CD4-positive, alpha-beta T cell treated with Interleukin-21 for 1 hour (primary cell): ENCODE data around the gene OLFML2A.

ENCODE experiments used
- DNase-seq: peaks from one replicate; pipeline ENCODE4 v3.0.0-alpha.2; 2020

Gene OLFML2A

DNA sequence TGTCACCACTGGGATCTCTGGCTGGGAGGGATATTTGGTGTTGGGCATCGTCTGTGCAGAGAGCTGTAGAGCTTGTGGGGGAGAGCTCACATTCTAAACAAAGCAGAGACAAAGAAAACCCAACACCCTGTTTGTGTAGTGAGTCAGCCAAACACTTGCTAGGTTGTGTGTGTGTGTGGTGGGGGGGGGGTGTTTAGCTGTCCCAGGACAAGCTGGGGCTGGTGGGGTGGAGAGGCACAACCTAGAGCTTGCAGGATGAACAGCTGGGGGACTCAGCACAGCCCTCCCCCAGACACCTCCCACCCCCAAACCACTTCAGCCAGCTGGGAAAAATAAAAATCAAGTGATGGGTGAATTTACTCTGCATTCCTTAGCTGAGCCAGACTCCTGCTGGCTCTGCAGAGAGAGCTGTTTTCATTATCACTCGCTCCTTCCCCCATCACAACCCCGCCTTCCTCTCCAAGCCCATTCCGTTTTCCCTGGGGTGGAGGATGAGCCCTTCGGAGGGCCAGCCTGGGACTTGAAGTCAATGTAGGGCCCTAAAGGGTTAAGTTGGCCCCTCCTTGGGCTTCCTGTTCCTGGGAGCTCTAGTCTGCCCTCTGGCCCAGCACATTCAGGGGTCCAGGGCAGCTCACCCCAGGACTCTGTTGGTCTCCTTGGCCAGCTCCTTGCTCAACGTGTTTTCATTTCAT is 2.6 kb downstream of the OLFML2A start:
- no peak for DNase-seq

DNA sequence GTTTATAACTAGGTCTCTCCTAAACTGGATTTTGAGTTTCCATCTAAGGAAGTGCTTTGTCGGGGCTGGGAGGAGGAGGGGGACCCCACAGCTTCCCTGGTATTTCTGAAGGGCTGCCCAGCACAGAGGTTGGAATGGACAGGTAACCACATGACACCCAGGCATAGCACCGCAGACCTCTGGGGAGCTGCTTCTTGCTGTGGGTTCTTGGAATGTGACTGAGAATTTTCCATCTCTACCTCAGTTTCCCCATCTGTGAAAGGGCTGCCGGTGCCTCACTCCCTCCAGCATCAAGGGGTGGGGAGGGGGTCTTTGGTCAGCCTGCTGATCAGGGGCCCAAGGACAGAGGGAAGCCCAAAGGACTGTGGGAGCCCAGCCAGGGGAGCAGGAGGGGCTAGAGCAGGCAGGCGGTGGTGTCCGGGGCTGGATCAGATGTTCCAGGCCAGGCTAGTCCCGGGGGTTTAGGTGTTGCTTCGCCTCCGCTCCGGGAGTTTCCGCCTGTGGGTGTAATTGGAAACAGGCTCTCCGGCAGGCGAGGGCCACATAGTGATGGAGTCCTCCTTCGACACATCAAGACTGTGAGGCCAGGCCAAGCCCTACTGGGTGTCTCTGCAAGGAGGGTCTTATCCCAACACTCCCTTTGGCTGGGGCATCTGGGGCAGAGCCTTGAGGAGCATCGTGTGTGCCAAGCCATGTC is 3.3 kb downstream of the OLFML2A start:
- no peak for DNase-seq

DNA sequence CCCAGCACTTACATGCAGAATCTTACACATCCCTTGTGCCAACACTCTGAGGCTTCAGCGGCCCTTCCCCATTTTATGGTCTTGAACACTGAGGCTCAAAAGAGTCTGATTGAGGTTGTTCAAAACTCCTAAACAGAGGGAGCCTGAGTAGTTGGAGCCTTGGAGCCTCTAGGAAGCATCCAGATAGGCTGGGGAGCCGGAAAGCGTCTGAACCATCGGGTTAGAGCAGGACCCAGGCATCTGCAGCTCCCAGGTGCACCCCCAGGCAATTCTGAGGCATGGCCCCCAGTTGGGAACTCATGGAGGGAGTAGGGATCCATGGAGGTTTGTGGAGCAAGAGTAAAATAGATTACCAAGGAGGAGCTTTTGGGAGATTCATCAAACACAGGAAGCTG is 3.8 kb downstream of the OLFML2A start:
- DNase-seq, result no peak

DNA sequence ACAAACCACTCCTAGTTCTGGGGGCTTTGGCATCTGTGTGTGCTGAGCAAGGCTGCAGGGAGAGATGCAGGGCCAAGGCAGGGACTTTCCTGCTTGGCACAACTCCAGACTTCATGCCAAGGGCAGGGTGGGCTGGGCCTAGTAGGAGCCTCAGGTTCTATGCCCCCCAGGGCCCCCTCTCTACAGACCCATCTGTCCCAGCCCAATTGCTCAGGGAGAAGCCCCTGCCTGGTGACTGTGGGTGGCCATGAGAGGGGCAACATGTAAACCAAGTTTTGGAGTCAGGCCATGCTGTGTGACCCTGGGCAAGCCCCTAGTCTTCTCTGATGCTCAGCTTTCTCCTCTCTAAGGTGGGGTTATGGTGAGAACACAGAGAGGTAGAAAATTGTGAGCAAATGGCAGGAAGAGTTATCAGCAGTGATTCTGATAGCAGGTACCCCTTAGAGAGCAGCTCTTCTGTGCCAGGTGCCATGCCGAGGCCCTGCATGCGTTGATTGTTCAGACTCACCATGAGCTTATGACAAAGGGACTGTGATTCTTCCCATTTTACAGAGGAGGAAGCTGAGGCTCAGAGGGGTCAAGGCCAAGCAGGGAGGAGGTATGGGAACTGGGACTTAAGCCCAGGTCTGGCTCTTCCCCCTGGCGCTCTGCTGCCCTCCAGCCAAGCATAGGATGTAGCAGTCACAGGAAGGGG is 5.2 kb downstream of the OLFML2A start:
- DNase-seq, result no peak

DNA sequence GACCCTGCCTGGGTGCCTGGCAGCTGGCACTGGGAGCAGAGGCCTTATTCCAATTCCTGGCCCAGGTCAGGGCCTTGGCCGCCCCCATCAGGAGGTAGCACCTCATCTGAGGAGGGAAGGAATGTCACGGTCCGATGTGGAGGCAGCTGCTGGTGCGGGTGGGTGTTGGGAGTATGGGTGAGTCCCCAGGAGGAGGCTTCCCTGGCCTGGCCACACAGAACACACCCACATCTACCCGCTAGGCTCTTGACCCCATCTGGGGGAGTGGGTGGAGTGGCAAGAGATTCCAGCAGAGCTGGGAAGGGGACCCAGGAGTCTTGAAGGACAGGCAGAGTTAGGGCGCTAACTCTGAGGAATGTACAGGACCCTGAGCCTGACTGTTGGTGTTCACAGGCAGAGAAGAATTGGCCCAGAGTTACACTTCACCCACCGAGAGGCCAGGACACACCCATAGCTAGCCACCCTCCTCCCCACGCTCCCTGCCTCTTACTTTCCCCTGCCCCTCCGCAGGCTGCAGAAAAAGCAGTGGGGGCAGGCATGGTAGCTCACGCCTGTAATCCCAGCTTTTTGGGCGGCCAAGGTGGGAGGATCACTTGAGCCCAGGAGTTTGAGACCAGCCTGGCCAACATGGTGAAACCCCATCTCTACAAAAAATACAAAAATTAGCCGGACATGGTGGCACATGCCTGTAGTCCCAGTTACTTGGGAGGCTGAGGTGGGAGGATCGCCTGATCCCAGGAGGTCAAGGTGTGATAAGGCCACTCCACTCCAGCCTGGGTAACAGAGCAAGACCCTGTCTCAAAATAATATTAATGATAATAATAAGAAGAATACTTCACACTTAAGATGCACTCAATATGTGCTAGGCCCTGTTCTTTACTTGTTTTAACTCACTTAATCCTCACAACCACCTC is 6.0 kb downstream of the OLFML2A start:
- DNase-seq, result no peak

DNA sequence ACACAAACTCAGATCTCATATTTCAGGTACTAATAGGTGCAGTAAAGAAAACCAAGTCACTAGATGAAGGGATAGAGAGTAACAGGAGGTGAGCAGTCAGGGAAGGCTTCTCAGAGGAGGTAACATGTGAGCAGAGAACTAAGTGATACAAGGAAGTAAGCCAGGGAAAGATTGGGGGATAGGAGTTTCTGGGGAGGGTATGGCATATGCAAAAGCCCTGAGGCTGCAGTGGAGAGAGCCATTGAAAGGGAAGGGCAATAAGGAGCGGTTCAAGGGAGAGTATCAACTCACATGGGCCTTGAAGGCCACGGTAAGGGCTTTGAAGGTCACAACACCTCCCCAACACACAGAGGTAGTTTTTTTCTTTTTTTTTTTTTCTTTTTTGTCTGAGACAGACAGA is 6.9 kb downstream of the OLFML2A start:
- no peak for DNase-seq

DNA sequence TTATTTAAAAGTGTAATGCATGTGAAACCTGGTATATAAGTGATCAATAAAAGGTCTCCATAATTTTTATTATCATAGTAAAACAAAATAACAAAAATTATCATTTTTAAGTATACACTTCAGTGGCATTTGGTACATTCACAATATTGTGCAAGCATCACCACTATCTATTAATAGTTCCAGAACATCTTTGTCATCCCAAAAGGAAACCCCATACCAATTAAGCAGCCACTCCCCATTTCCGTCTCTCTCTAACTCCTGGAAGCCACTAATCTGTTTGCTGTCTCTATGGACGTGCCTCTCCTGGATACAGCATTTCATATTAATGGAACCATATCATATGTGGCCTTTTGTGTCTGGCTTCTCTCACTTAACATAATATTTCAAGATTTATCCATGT is 7.6 kb downstream of the OLFML2A start:
- no peak for DNase-seq

DNA sequence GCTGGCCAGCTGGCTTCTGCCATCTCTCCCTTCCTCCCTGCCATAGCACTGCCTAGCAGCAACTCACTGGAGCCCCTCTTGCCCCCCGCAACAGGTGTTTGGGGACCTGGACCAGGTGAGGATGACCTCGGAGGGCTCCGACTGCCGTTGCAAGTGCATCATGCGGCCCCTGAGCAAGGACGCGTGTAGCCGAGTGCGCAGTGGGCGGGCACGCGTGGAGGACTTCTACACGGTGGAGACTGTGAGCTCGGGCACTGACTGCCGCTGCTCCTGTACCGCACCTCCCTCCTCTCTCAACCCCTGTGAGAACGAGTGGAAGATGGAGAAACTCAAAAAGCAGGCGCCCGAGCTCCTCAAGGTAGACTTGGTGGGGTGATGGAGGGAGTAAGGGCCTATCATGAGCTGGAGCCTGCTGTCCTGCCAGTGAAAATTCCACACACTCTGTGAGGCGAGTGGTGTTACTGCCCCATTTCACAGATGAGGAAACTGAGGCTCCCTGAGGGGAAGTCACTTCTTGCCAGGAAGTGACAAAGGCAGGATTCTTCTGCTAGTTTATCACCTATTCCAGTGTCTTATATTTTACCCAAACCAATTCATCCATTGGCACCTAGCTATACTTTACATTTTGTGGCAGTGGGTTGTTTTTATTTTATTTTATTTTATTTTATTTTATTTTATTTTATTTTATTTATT is 10.1 kb downstream of the OLFML2A start:
- no peak for DNase-seq

DNA sequence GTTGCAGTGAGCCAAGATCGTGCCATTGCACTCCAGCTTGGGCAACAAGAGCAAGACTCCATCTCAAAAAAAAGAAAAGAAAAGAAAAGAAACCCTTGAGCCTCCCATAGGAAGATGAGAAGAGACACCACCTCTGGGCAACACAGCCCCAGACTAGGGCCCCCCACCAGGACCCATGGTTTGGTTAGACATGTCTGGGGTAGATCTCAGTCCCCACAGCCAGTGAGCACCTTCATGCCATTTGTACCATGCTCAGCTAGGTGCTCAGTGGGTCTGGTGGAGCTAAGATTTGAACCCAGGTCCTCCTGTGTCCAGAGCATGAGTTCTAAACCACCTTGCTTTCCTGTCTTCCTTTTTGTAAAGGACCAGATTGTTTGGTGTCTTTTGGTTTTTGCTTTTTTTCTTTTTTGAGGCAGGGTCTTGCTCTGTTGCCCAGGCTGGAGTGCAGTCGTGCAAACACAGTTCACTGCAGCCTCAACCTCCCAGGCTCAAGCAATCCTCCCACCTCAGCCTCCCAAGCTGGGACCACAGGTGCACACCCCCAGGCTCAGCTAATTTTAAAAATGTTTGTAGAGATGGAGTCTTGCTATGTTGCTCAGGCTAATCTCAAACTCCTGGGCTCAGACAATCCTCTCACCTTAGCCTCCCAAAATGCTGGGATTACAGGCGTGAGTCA is 11.7 kb downstream of the OLFML2A start:
- DNase-seq, result no peak

DNA sequence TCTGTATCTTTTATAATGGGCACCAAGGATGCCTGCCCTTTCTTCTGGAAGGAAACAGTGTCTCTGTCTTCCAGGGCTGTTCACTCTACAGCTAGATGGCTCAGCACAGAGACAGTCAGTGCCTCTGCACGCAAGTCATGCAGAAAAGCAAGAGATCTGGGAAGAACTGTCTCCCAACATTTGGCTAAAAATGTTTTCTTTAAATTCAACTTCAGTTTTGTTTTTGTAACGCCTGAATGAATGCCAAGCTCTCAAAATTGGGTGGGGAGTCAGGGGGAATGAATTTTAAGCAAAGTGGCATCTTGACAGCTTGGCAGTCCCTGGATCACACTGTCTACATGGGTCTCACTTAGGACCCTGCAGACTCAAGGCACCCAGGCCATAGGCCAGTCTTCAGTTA is 12.6 kb downstream of the OLFML2A start:
- DNase-seq, result no peak

DNA sequence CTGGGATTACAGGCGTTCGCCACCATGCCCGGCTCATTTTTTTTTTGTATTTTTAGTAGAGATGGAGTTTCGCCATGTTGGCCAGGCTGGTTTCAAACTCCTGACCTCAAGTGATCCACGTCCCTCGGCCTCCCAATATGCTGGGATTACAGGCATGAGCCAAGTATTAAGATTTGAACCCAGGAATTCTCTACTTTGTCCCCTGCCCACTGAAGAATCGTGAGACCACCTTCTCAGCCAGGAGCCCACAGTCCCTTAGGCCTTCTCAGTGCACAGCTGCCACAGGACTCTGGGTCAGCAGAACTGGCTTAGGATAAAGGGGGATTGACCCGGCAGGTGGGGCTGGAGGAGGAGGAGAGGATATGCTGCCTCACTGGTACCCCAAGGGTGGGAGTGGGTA is 13.4 kb downstream of the OLFML2A start:
- DNase-seq, result no peak

DNA sequence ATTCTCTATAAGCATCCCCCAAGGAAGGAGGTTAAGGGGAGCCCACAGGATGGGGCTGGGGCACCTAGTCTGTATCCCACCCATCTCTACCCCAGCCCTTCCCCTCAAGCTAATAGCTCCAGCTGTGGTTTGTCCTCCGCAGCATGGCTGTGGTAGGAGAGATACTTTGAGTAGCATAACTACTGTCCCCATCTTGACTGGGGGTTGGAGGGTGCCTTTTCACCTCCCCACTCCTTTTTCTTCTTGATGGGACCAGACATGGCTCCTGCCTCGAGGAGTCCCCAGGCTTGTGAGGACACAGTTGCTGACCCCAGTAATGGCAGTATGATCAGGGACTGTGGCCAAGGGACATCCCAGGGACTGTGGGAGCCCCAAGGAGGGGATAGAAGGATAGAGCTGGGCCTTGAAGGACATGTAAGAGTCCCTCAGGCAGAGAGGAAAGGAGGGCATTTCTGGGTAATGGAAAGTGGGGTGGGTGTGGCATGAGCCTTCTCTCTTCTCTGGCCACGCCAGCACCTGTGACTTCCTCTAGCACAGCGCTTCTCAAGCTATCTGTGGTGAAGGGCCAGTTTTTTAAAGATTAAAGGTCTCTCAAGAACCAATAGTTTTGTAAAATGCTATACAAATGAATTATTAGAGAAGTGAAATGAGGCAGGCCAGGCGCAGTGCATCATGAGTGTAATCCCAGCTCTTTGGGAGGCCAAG is 14.0 kb downstream of the OLFML2A start:
- no peak for DNase-seq

DNA sequence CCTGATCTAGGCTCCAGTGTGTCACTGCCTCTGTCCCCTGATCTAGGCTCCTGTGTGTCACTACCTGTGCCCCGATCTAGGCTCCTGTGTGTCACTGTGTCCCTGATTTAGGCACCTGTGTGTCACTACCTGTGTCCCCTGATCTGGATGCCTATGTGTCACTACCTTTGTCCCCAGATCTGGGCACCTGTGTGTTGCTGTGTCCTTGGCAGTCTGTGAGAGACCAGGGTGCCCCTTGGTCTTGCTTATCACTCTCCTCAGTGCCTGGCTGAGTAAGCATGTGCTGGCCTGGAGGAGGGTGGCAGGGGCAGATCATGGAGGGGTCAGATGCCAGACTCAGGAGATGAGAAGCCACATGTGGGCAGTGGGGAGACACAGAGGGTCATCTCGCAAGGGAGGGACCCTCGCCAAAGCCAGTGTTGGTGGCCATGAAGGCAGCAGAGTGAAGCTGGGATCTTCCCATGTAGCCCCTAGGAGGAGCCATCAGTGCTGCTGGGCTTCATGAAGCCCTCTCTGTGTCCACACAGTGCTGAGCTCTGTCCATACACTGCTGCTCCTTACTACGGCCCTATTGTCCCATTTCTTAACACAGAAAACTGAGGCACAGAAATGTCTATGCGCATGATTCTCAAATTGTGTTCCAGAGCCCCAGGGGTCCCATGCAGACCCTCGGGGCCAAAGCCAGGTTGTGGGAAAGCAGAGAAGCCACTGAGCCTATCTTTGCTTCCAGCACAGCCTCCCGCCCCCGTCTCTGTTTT is 15.5 kb downstream of the OLFML2A start:
- DNase-seq, result no peak

DNA sequence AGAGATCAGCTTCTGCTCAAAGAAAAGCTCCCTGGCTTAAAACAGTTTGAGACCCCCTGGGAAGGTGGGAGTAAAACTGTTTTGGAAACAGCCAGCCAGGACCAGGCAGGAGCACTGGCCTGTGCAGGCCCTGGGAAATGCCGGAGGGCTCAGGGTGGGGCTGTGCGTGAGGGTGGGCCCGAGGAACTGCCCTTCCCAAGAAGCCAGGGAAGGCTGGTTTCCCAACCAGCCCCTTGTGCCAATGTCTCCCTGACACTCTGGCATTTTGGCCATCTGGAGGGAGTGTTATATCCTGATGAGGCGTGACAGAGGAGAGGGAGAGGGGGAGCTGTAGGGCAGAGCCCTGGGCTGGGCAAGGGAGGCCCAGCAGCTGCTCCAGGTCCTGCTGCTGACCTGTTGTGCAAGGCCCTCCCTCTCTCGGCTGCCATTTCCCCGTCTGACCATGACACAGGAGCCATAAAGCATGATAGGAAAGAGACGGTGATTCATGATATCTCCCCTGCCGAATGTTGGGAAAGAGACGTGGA is 16.1 kb downstream of the OLFML2A start:
- DNase-seq, result no peak

DNA sequence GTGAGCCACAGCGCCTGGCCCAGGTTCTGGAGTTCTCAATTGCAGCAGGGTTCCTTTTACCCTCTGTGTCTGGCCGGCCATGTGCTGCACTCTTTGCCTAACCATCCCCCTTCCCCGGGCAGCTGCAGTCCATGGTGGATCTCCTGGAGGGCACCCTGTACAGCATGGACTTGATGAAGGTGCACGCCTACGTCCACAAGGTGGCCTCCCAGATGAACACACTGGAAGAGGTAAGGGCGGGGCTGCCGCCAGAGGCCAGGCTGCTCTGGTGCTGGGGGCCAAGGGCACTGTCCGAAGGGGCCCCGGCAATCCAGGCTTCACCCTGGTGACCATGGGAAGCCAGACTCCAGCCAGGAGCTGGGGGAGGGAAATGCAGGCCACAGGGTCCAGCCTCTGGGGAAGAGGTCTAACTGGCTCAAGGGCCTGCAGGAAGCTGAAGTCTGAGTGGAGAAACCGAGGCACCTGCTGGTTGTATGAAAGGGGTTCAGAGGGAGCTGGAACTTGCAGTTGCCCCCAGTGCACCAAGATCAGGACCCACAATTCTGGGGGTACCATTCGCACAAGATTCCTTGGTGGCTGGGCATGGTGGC is 18.1 kb downstream of the OLFML2A start:
- no peak for DNase-seq

DNA sequence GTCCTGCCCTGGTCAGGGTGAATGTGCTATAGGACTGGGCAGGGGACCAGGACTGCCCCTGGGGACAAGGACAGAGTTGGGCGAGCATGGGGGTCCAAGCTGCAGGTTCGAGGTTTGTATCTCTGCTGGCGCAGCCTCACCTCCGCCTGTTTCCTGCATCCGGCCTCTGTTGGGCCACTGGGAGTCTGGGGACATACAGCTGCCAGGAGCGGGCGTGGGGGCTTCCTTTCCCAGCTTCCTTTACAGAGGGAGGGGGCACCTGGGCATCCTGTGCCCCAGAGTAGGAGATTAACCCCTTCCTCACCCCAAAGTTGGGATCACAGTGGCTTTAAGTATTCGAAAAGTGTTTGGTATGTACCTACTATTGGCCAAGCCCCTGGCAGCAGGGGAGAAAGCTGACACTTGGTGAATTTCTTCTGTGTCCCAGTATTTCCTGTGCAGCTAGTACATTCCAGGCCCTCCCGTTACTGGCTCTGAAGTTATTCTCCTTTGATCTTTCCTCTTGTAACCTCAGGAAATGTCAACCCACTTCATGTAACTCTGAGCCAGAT is 19.0 kb downstream of the OLFML2A start:
- DNase-seq, result no peak

DNA sequence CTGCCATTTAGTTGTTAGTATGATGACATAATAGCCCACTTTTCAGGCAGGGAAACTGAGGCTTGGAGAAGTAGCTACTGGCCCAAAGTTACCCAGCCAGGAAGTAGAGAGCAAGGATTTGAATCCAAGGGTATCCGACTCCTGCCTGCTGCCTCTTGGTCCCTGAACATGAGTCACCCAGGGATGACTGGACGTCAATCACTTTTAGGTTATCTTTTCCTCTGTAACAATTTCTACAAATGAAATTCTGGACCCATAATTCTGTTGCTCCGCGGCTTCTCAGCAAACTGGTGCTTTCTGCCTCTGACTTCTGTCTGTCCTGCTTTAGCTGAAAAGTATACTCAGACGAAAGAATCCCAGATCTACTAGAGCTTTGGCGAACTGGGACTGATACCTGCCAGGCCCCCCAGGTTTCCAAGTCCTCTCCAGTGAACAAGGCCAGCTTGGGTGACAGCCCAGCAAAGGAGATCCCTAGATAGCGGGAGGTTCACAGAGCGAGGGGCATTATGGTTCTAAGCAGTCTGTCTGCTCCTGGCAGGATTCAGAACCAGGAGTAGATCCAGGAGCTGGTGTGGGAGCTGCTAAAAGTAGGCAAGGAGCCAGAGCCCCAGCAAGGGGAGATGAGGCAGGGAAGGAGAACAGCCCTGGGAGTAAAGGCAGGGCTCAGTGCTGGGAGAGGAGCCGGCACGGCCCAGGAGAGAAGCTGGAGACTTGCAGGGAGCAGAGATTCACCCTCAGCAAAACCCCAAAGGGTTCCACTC is 20.6 kb downstream of the OLFML2A start:
- DNase-seq, result no peak

DNA sequence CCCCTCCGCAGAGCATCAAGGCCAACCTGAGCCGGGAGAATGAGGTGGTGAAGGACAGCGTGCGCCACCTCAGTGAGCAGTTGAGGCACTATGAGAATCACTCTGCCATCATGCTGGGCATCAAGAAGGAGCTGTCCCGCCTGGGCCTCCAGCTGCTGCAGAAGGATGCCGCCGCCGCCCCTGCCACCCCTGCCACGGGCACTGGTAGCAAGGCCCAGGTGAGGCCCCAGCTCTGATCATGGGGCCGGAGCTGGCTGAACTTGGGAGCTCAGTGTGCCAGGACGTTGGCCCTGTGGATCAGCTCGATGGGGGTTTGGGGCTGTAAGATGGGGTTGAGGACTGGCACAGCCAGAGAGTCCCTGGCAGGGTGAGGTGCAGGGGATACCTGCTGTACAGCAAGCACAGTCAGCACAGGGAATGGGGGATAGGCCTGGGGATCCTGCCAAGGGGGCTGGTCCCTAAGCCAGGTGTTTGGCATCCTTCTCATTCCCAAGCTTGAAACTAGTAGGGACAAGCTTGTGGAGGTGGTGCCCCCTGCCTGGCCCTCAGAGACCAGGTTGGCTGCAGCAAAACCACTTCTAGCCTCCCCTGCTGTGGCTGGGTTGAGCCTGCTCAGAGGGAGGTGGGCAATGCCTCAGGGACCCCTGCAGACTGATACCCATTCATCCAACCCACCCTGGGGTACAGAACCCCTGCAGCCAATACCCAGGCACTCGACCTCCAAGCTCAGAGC is 22.5 kb downstream of the OLFML2A start:
- DNase-seq, result no peak
